Neural progenitor cell (in vitro differentiated cells): ENCODE measurements around the gene RNF114. TPM values are rescaled to one million over a fixed set of nuclear protein-coding genes. Genes with fewer than 3 reads are reported as not detected.

ENCODE experiments used
- DNase-seq: peaks from one replicate; pipeline ENCODE4 v3.0.0-alpha.2; 2016; ENCODE audit warnings: low spot score
- H2AFZ ChIP-seq: fragments of 200-600 bp; sonication (generic); replicated peaks from 2 replicates; pipeline ENCODE4 v1.6.1; 2016; ENCODE audit warnings: antibody characterized with exemption
- H3F3A ChIP-seq: fragments of 200-600 bp; sonication (generic); 2 replicates; pipeline ENCODE4 v1.6.1; 2016; ENCODE audit warnings: antibody characterized with exemption, low read depth
- H3K27ac ChIP-seq: fragments of 200-600 bp; sonication (generic); 2 replicates; pipeline ENCODE4 v1.5.1; 2016; ENCODE audit warnings: mild to moderate bottlenecking
- H3K27me3 ChIP-seq: fragments of 200-600 bp; sonication (generic); 2 replicates; pipeline ENCODE4 v1.6.1; 2016; ENCODE audit warnings: mild to moderate bottlenecking, moderate library complexity
- H3K36me3 ChIP-seq: fragments of 200-600 bp; sonication (generic); 2 replicates; pipeline ENCODE4 v1.5.1; 2016
- H3K4me1 ChIP-seq: fragments of 200-600 bp; sonication (generic); 2 replicates; pipeline ENCODE4 v1.6.1; 2016; ENCODE audit warnings: mixed run types
- H3K4me2 ChIP-seq: fragments of 200-600 bp; sonication (generic); 2 replicates; pipeline ENCODE4 v1.6.1; 2016
- H3K4me3 ChIP-seq: fragments of 200-600 bp; sonication (generic); 2 replicates; pipeline ENCODE4 v1.5.1; 2016
- H3K79me2 ChIP-seq: fragments of 200-600 bp; sonication (generic); 2 replicates; pipeline ENCODE4 v1.6.1; 2016; ENCODE audit warnings: low read depth
- H3K9ac ChIP-seq: fragments of 200-600 bp; sonication (generic); 2 replicates; pipeline ENCODE4 v1.6.1; 2016
- H3K9me3 ChIP-seq: fragments of 200-600 bp; sonication (generic); 2 replicates; pipeline ENCODE4 v1.5.1; 2016; ENCODE audit warnings: low read depth
- H4K20me1 ChIP-seq: fragments of 200-600 bp; sonication (generic); 2 replicates; pipeline ENCODE4 v1.6.1; 2016; ENCODE audit warnings: low read depth
- H3K27ac Mint-ChIP-seq: 3 replicates; pipeline ENCODE4 v1.8.0; 2021; ENCODE audit warnings: mixed read lengths
- H3K27me3 Mint-ChIP-seq: 2 replicates; pipeline ENCODE4 v1.8.0; 2022; ENCODE audit warnings: low read depth, mild to moderate bottlenecking, inconsistent platforms, moderate library complexity, mixed read lengths; ENCODE audit not compliant: insufficient read depth
- H3K36me3 Mint-ChIP-seq: 3 replicates; pipeline ENCODE4 v1.8.0; 2021; ENCODE audit warnings: mixed read lengths
- H3K4me1 Mint-ChIP-seq: 3 replicates; pipeline ENCODE4 v1.8.0; 2021; ENCODE audit warnings: mixed read lengths
- H3K4me3 Mint-ChIP-seq: 3 replicates; pipeline ENCODE4 v1.8.0; 2021; ENCODE audit warnings: mild to moderate bottlenecking, moderate library complexity, mixed read lengths
- H3K9me3 Mint-ChIP-seq: 3 replicates; pipeline ENCODE4 v1.8.0; 2020; ENCODE audit warnings: mixed read lengths
- EZH2 ChIP-seq: fragments of 200-600 bp; sonication (generic); IDR thresholded peaks from 2 replicates; pipeline ENCODE4 v1.6.1; 2017; ENCODE audit warnings: antibody characterized with exemption, mild to moderate bottlenecking, moderate library complexity
- EZH2phosphoT487 ChIP-seq: fragments of 200-600 bp; sonication (generic); IDR thresholded peaks from 2 replicates; pipeline ENCODE4 v1.6.1; 2017; ENCODE audit warnings: antibody characterized with exemption
- total RNA-seq: library from RNA; depleted of rRNA; stranded (reverse); fragments of >200 nt; gene quantifications from 2 replicates; pipeline ENCODE4 v1.2.3, GENCODE V29; 2015; ENCODE audit warnings: low replicate concordance
- TF ChIP-seq, protein P1 (sequence below): fragments of 200-600 bp; sonication (generic); IDR thresholded peaks from 2 replicates; pipeline ENCODE4 v1.5.1; 2017; ENCODE audit warnings: antibody characterized with exemption, mild to moderate bottlenecking

Gene RNF114
- total RNA-seq, 1 donor from 2014 or later: 41.3 TPM

DNA sequence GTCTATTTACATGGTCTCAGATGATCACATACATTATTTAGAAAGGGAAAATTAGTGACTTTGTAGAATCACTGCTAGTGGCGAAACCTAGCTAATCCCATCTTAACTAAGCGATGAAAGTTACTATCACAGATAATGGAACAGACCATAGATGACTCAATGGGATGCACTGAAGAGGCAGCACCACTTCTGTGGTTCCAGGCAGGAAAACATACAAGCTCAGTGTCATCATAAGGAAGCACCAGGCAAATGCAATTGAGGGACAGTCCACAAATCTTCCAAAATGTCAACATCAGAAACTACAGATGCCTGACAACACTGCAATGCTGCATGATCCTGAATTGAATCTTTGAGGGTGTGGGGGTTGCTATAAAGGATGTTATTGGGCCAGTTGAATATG, 30.7 kb downstream of the RNF114 start:
- H3K27me3 Mint-ChIP-seq: peaks cover 2% of the 10 kb centered on the region
- H3K36me3 Mint-ChIP-seq: no peaks in the 10 kb centered on the region
- Histone ChIP-seq H3K79me2 (no peaks in the 10 kb centered on the region), H3K27me3 (no peaks in the 10 kb centered on the region), H3K27ac (no peak overlapping the region), H4K20me1 (no peaks in the 10 kb centered on the region), H3K9ac (no peak overlapping the region), H3K4me2 (no peak overlapping the region), H2AFZ (no peak overlapping the region), H3K4me1 (no peaks in the 10 kb centered on the region), H3K4me3 (no peak overlapping the region), H3F3A (peaks cover 5% of the 10 kb centered on the region), H3K9me3 (no peaks in the 10 kb centered on the region), H3K36me3 (no peaks in the 10 kb centered on the region)
- H3K4me1 Mint-ChIP-seq: peaks cover 3% of the 10 kb centered on the region
- H3K4me3 Mint-ChIP-seq: no peak overlapping the region
- H3K9me3 Mint-ChIP-seq: no peaks in the 10 kb centered on the region
- no peak overlapping the region for H3K27ac Mint-ChIP-seq
- no peak for DNase-seq
- TF ChIP-seq EZH2phosphoT487: no peak
- TF ChIP-seq, protein P1, sequence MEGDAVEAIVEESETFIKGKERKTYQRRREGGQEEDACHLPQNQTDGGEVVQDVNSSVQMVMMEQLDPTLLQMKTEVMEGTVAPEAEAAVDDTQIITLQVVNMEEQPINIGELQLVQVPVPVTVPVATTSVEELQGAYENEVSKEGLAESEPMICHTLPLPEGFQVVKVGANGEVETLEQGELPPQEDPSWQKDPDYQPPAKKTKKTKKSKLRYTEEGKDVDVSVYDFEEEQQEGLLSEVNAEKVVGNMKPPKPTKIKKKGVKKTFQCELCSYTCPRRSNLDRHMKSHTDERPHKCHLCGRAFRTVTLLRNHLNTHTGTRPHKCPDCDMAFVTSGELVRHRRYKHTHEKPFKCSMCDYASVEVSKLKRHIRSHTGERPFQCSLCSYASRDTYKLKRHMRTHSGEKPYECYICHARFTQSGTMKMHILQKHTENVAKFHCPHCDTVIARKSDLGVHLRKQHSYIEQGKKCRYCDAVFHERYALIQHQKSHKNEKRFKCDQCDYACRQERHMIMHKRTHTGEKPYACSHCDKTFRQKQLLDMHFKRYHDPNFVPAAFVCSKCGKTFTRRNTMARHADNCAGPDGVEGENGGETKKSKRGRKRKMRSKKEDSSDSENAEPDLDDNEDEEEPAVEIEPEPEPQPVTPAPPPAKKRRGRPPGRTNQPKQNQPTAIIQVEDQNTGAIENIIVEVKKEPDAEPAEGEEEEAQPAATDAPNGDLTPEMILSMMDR: no peak
- TF ChIP-seq EZH2: no peak

DNA sequence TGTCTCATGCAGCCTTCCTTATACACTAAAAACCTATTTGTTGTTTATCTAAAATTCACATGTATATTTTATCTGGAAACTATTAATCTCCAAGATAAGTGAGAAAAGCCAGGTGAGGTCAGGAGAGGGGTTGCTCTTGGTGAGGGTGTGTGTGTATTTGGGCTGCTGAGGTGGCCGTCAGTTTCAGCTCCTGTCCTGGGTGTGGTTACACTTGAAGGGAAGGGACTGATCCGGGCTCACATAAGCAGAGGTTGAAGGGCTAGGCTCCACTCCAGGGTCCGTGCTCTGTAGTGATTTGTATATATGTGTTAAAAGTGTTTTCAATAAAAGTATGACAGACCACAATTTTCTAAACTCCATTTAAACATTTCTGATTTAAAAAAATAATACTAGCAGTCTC, 33.0 kb downstream of the RNF114 start:
- no peak overlapping the region for H3K27ac Mint-ChIP-seq
- TF ChIP-seq EZH2phosphoT487 (no peak), EZH2 (no peak)
- TF ChIP-seq, protein P1: no peak
- no peaks in the 10 kb centered on the region for H3K79me2 ChIP-seq

GRCh38 chr20:49969946-49970345, 33.7 kb downstream of the RNF114 start:
- no peaks in the 10 kb centered on the region for H3K9me3 Mint-ChIP-seq
- TF ChIP-seq, protein P1: no peak
- TF ChIP-seq EZH2phosphoT487 (no peak), EZH2 (no peak)
- H3K36me3 Mint-ChIP-seq: no peaks in the 10 kb centered on the region
- H3K79me2 ChIP-seq: no peaks in the 10 kb centered on the region
- no peaks in the 10 kb centered on the region for H3F3A ChIP-seq
- no peaks in the 10 kb centered on the region for H4K20me1 ChIP-seq
- no peaks in the 10 kb centered on the region for H3K4me1 ChIP-seq
- no peak overlapping the region for H3K4me3 ChIP-seq
- no peak overlapping the region for H3K27ac ChIP-seq
- no peaks in the 10 kb centered on the region for H3K27me3 ChIP-seq
- DNase-seq: no peak
- H3K36me3 ChIP-seq: no peaks in the 10 kb centered on the region
- peaks cover under 1% of the 10 kb centered on the region for H3K27me3 Mint-ChIP-seq
- no peak overlapping the region for H3K27ac Mint-ChIP-seq
- H3K9me3 ChIP-seq: no peaks in the 10 kb centered on the region
- H3K4me1 Mint-ChIP-seq: peaks cover 3% of the 10 kb centered on the region
- H3K4me3 Mint-ChIP-seq: no peak overlapping the region
- no peak overlapping the region for H3K9ac ChIP-seq
- no peak overlapping the region for H2AFZ ChIP-seq
- no peak overlapping the region for H3K4me2 ChIP-seq

More for the DNA sequence above, 33.0 kb downstream of the RNF114 start:
- no peaks in the 10 kb centered on the region for H3K27me3 ChIP-seq
- no peaks in the 10 kb centered on the region for H3K36me3 Mint-ChIP-seq
- no peak overlapping the region for H3K9ac ChIP-seq
- peaks cover 3% of the 10 kb centered on the region for H3K4me1 Mint-ChIP-seq
- no peak overlapping the region for H3K27ac ChIP-seq
- H3K36me3 ChIP-seq: no peaks in the 10 kb centered on the region
- no peak overlapping the region for H3K4me2 ChIP-seq
- H3K4me3 Mint-ChIP-seq: no peak overlapping the region
- H3K9me3 ChIP-seq: no peaks in the 10 kb centered on the region
- no peaks in the 10 kb centered on the region for H3K9me3 Mint-ChIP-seq
- no peak overlapping the region for H2AFZ ChIP-seq
- H3K27me3 Mint-ChIP-seq: peaks cover 2% of the 10 kb centered on the region
- H3K4me3 ChIP-seq: no peak overlapping the region
- H4K20me1 ChIP-seq: no peaks in the 10 kb centered on the region
- DNase-seq: no peak
- no peaks in the 10 kb centered on the region for H3K4me1 ChIP-seq
- peaks cover 5% of the 10 kb centered on the region for H3F3A ChIP-seq
